B cell (primary cell): Measurements from ENCODE around the gene RBM17.

ENCODE experiments used
- CTCF ChIP-seq: fragments of 200-600 bp; IDR thresholded peaks from one replicate; pipeline ENCODE4 v1.8.0; 2022; ENCODE audit warnings: antibody characterized with exemption, mild to moderate bottlenecking
- EZH2 ChIP-seq: IDR thresholded peaks from 2 replicates; pipeline ENCODE4 v1.6.1; 2012; ENCODE audit warnings: borderline replicate concordance, low read depth, mild to moderate bottlenecking, moderate library complexity, low read length; ENCODE audit not compliant: insufficient read depth, poor library complexity, severe bottlenecking

GRCh38 chr10:6040205-6040604 is 48.6 kb upstream of the RBM17 start:
- TF ChIP-seq CTCF (no peak), EZH2 (no peak)
